GM12878 (cell line): Measurements from ENCODE around the gene CHAMP1. TPM values are rescaled to one million over a fixed set of nuclear protein-coding genes. Genes with fewer than 3 reads are reported as not detected.

Source experiments
- BACH1 ChIP-seq: fragments of 450-650 bp; IDR thresholded peaks from 2 replicates; pipeline ENCODE4 v1.6.1; 2017; ENCODE audit warnings: mild to moderate bottlenecking, borderline replicate concordance
- BMI1 ChIP-seq: fragments of 450-650 bp; IDR thresholded peaks from 2 replicates; pipeline ENCODE4 v1.6.1; 2016; ENCODE audit warnings: mild to moderate bottlenecking, moderate library complexity, borderline replicate concordance
- CREB1 ChIP-seq: IDR thresholded peaks from 2 replicates; pipeline ENCODE4 v1.6.1; 2012; ENCODE audit warnings: low read depth, mild to moderate bottlenecking, inconsistent platforms
- CREM ChIP-seq: IDR thresholded peaks from 2 replicates; pipeline ENCODE4 v1.6.1; 2014; ENCODE audit warnings: antibody characterized with exemption, low read depth
- ESRRA ChIP-seq: IDR thresholded peaks from 2 replicates; pipeline ENCODE4 v1.6.1; 2012; ENCODE audit warnings: mild to moderate bottlenecking, low read length, improper control_type of control experiment
- GATAD2B ChIP-seq: fragments of 450-650 bp; conservative IDR thresholded peaks from 2 replicates; pipeline ENCODE4 v1.6.1; 2017; ENCODE audit warnings: low read depth, mild to moderate bottlenecking, moderate library complexity
- HCFC1 ChIP-seq: fragments of 150-350 bp; IDR thresholded peaks from 2 replicates; pipeline ENCODE4 v1.6.1; 2014; ENCODE audit warnings: low read length
- IRF4 ChIP-seq: IDR thresholded peaks from 2 replicates; pipeline ENCODE4 v1.6.1; 2011; ENCODE audit warnings: low read depth, low read length
- JUNB ChIP-seq: IDR thresholded peaks from 2 replicates; pipeline ENCODE4 v1.6.1; 2016; ENCODE audit warnings: antibody characterized with exemption, mild to moderate bottlenecking
- KAT2A ChIP-seq: conservative IDR thresholded peaks from 2 replicates; pipeline ENCODE4 v1.6.1; 2011; ENCODE audit warnings: low read depth, low read length; ENCODE audit not compliant: control insufficient read depth
- KDM1A ChIP-seq: fragments of 200-600 bp; sonication (generic); IDR thresholded peaks from 2 replicates; pipeline ENCODE4 v1.6.1; 2016; ENCODE audit warnings: borderline replicate concordance
- MYB ChIP-seq: fragments of 150-350 bp; IDR thresholded peaks from 2 replicates; pipeline ENCODE4 v1.6.1; 2014; ENCODE audit warnings: mild to moderate bottlenecking, low read depth, low read length, borderline replicate concordance
- MYC ChIP-seq: IDR thresholded peaks from 2 replicates; pipeline ENCODE4 v1.6.1; 2011; ENCODE audit warnings: mild to moderate bottlenecking, low read length, moderate library complexity, inconsistent platforms; ENCODE audit not compliant: insufficient read depth, insufficient replicate concordance, insufficient read length, severe bottlenecking
- NBN ChIP-seq: fragments of 450-650 bp; IDR thresholded peaks from 2 replicates; pipeline ENCODE4 v1.6.1; 2016
- NFIC ChIP-seq: IDR thresholded peaks from 2 replicates; pipeline ENCODE4 v1.6.1; 2012; ENCODE audit warnings: low read depth, mild to moderate bottlenecking, inconsistent platforms, low read length, moderate library complexity
- NR2F1 ChIP-seq: fragments of 450-650 bp; conservative IDR thresholded peaks from 2 replicates; pipeline ENCODE4 v1.6.1; 2017; ENCODE audit warnings: mild to moderate bottlenecking
- PAX5 ChIP-seq: IDR thresholded peaks from 2 replicates; pipeline ENCODE4 v1.6.1; 2011; ENCODE audit warnings: low read depth, low read length, borderline replicate concordance
- RB1 ChIP-seq: fragments of 450-650 bp; formaldehyde crosslinking; IDR thresholded peaks from 2 replicates; pipeline ENCODE4 v1.6.1; 2017; ENCODE audit warnings: mild to moderate bottlenecking, borderline replicate concordance
- YBX1 ChIP-seq: fragments of 450-650 bp; IDR thresholded peaks from 2 replicates; pipeline ENCODE4 v1.6.1; 2016; ENCODE audit warnings: antibody characterized with exemption
- YY1 ChIP-seq: IDR thresholded peaks from 2 replicates; pipeline ENCODE4 v1.6.1; 2011; ENCODE audit warnings: low read depth, mild to moderate bottlenecking, low read length
- ZBTB11 ChIP-seq: fragments of 450-650 bp; formaldehyde crosslinking; IDR thresholded peaks from 2 replicates; pipeline ENCODE4 v1.5.0; 2022; ENCODE audit warnings: mild to moderate bottlenecking, missing genetic modification characterization
- ZBTB4 ChIP-seq: fragments of 450-650 bp; formaldehyde crosslinking; IDR thresholded peaks from 2 replicates; pipeline ENCODE4 v1.4.0; 2022; ENCODE audit warnings: mild to moderate bottlenecking, moderate library complexity
- polyA plus RNA-seq, 11 experiments: library from polyadenylated mRNA; depleted of rRNA in 4 of 11; unstranded in 6 of 11; stranded (reverse) in 5 of 11; fragments of >200 nt; fragmentation: Nextera tagmentation in 4 of 11; fragmentation: Illumina TruSeq in 1 of 11; extraction: Ambion mirVana in 4 of 11; extraction: Trizol in 1 of 11; gene quantifications; 1 replicate in 1 of 11; 2 replicates in 10 of 11; pipeline versions ENCODE4 v1.2.1 to v1.2.3, GENCODE V29; 2011 to 2016; ENCODE audit warnings: inconsistent platforms in 2 of 11, missing spikeins in 2 of 11, low read depth in 1 of 11
- total RNA-seq, 4 experiments: library from RNA; depleted of rRNA in 3 of 4; stranded (reverse); fragments of >200 nt in 3 of 4; fragmentation: Illumina TruSeq in 1 of 4; extraction: Trizol in 1 of 4; gene quantifications; 2 replicates each; pipeline versions ENCODE4 v1.2.1 to v1.2.3, GENCODE V29; 2013 to 2021
- TF ChIP-seq, protein P1 (sequence below): IDR thresholded peaks from 2 replicates; pipeline ENCODE4 v1.6.1; 2012; ENCODE audit warnings: low read depth, low read length, improper control_type of control experiment
- TF ChIP-seq, protein P2 (sequence below): IDR thresholded peaks from 2 replicates; pipeline ENCODE4 v1.6.1; 2011; ENCODE audit warnings: low read depth, mild to moderate bottlenecking, low read length, moderate library complexity, borderline replicate concordance; ENCODE audit errors: extremely low read depth

Gene CHAMP1
- total and polyA plus RNA-seq, 10 of the 15 experiments (the other 5 are each of a cell fraction or from before 2014, with no cell fraction given), result 1.1 to 54.8 (median 23.9) TPM

GRCh38 chr13:114314074-114314912, at the start of gene CHAMP1 (continued):
- peak; percentile 75 for TF ChIP-seq ZBTB11 (CRISPR knock-in tag)
- TF ChIP-seq IRF4, result 0 out of 2 replicates have a peak, but pooled peaks have one; percentile 16
- TF ChIP-seq MYB, result no peak
- peak; percentile 89 for TF ChIP-seq YY1
- TF ChIP-seq GATAD2B, result peak; percentile 97
- TF ChIP-seq JUNB, result no peak
- no peak for TF ChIP-seq HCFC1
- 0 out of 2 replicates have a peak, but pooled peaks have one; percentile 8 for TF ChIP-seq NBN
- TF ChIP-seq RB1, result peak; percentile 83
- peak; percentile 75 for TF ChIP-seq CREB1
- no peak for TF ChIP-seq YBX1
- no peak for TF ChIP-seq ESRRA
- no peak for TF ChIP-seq BMI1
- TF ChIP-seq MYC, result peak; percentile 53
- TF ChIP-seq NFIC, result no peak
- TF ChIP-seq CREM, result peak; percentile 29; the same call in 1 of the 2 replicates
- TF ChIP-seq, protein P1, sequence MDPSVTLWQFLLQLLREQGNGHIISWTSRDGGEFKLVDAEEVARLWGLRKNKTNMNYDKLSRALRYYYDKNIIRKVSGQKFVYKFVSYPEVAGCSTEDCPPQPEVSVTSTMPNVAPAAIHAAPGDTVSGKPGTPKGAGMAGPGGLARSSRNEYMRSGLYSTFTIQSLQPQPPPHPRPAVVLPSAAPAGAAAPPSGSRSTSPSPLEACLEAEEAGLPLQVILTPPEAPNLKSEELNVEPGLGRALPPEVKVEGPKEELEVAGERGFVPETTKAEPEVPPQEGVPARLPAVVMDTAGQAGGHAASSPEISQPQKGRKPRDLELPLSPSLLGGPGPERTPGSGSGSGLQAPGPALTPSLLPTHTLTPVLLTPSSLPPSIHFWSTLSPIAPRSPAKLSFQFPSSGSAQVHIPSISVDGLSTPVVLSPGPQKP, result peak; percentile 97
- no peak for TF ChIP-seq KAT2A
- TF ChIP-seq PAX5, result peak; percentile 57; the same call in 1 of the 2 replicates
- TF ChIP-seq NR2F1, result peak; percentile 76
- TF ChIP-seq, protein P2, sequence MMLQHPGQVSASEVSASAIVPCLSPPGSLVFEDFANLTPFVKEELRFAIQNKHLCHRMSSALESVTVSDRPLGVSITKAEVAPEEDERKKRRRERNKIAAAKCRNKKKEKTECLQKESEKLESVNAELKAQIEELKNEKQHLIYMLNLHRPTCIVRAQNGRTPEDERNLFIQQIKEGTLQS, result no peak
- TF ChIP-seq ZBTB4 (CRISPR knock-in tag), result no peak
- no peak for TF ChIP-seq KDM1A
- TF ChIP-seq BACH1, result no peak; the same call in none of the 2 replicates
